WTC11 (cell line): ENCODE results near the gene ZFYVE28. TPM values are rescaled to one million over a fixed set of nuclear protein-coding genes. Genes with fewer than 3 reads are reported as not detected.

Experiments
- ATAC-seq: fragments of 200-7000 bp; cut with Tn5 transposase; 2 replicates; pipeline ENCODE4 v1.10.0; 2021; ENCODE audit warnings: mild to moderate bottlenecking, moderate library complexity
- CTCF ChIA-PET: fragments of 300-600 bp; sonication (Branson Sonifier 250); formaldehyde crosslinking; loops from one replicate; lab custom pipeline; 2021; ENCODE audit warnings: antibody characterized with exemption; lab: Charles Lee
- POLR2A ChIA-PET: fragments of 350-600 bp; sonication (Branson Sonifier 250); formaldehyde crosslinking; loops from one replicate; lab custom pipeline; 2021; ENCODE audit warnings: antibody characterized with exemption; lab: Charles Lee
- DNase-seq: peaks from one replicate; pipeline ENCODE4 v3.0.0; 2021; ENCODE audit warnings: low spot score
- H3K27ac Mint-ChIP-seq: 2 replicates; pipeline ENCODE4 v1.8.0; 2021; ENCODE audit warnings: mixed read lengths
- H3K27me3 Mint-ChIP-seq: 2 replicates; pipeline ENCODE4 v1.8.0; 2021; ENCODE audit warnings: low read depth, mild to moderate bottlenecking, moderate library complexity, mixed read lengths
- H3K36me3 Mint-ChIP-seq: 2 replicates; pipeline ENCODE4 v1.8.0; 2021; ENCODE audit warnings: mixed read lengths
- H3K4me1 Mint-ChIP-seq: 2 replicates; pipeline ENCODE4 v1.8.0; 2022; ENCODE audit warnings: mixed read lengths
- H3K4me3 Mint-ChIP-seq: 2 replicates; pipeline ENCODE4 v1.8.0; 2021; ENCODE audit warnings: mild to moderate bottlenecking, moderate library complexity, mixed read lengths
- H3K9me3 Mint-ChIP-seq: 2 replicates; pipeline ENCODE4 v1.8.0; 2021; ENCODE audit warnings: mixed read lengths
- AFF4 ChIP-seq: sonication (generic); formaldehyde crosslinking; IDR thresholded peaks from 2 replicates; pipeline ENCODE4 v1.8.1; 2023; ENCODE audit warnings: mild to moderate bottlenecking, missing genetic modification reagents, borderline replicate concordance
- ATF1 ChIP-seq: sonication (generic); formaldehyde crosslinking; IDR thresholded peaks from 2 replicates; pipeline ENCODE4 v1.8.1; 2023; ENCODE audit warnings: mild to moderate bottlenecking, moderate library complexity, missing genetic modification reagents
- CREM ChIP-seq: sonication (generic); formaldehyde crosslinking; IDR thresholded peaks from 2 replicates; pipeline ENCODE4 v1.8.1; 2022; ENCODE audit warnings: mild to moderate bottlenecking, missing genetic modification reagents, moderate library complexity
- ETV6 ChIP-seq: sonication (generic); formaldehyde crosslinking; IDR thresholded peaks from 2 replicates; pipeline ENCODE4 v1.8.1; 2022; ENCODE audit warnings: mild to moderate bottlenecking, missing genetic modification reagents
- FOXK1 ChIP-seq: sonication (generic); formaldehyde crosslinking; IDR thresholded peaks from 2 replicates; pipeline ENCODE4 v1.8.0; 2022; ENCODE audit warnings: mild to moderate bottlenecking, moderate library complexity, missing genetic modification reagents
- FOXP1 ChIP-seq: sonication (generic); formaldehyde crosslinking; IDR thresholded peaks from 2 replicates; pipeline ENCODE4 v1.8.0; 2022; ENCODE audit warnings: missing genetic modification reagents, mild to moderate bottlenecking, moderate library complexity, borderline replicate concordance
- MLX ChIP-seq: sonication (generic); formaldehyde crosslinking; IDR thresholded peaks from 2 replicates; pipeline ENCODE4 v1.8.1; 2023; ENCODE audit warnings: mild to moderate bottlenecking, missing genetic modification reagents, moderate library complexity
- MXD4 ChIP-seq: fragments of 250-450 bp; sonication (Bioruptor Pico); IDR thresholded peaks from 2 replicates; pipeline ENCODE4 v1.8.0; 2021; ENCODE audit warnings: mild to moderate bottlenecking, moderate library complexity, borderline replicate concordance
- MYBL2 ChIP-seq: sonication (generic); formaldehyde crosslinking; IDR thresholded peaks from 2 replicates; pipeline ENCODE4 v1.8.1; 2023; ENCODE audit warnings: mild to moderate bottlenecking, moderate library complexity, missing genetic modification reagents
- NR3C1 ChIP-seq: sonication (generic); formaldehyde crosslinking; conservative IDR thresholded peaks from 2 replicates; pipeline ENCODE4 v1.8.1; 2023; ENCODE audit warnings: low read depth, mild to moderate bottlenecking, missing genetic modification reagents
- PREB ChIP-seq: sonication (generic); formaldehyde crosslinking; IDR thresholded peaks from 2 replicates; pipeline ENCODE4 v1.8.1; 2022; ENCODE audit warnings: mild to moderate bottlenecking, missing genetic modification reagents, moderate library complexity, borderline replicate concordance
- RELA ChIP-seq: sonication (generic); formaldehyde crosslinking; IDR thresholded peaks from 2 replicates; pipeline ENCODE4 v1.8.1; 2022; ENCODE audit warnings: missing genetic modification reagents, mild to moderate bottlenecking, borderline replicate concordance
- STAT6 ChIP-seq: sonication (generic); formaldehyde crosslinking; conservative IDR thresholded peaks from 2 replicates; pipeline ENCODE4 v1.8.1; 2023; ENCODE audit warnings: mild to moderate bottlenecking, low read depth, missing genetic modification reagents, moderate library complexity
- USF1 ChIP-seq: sonication (generic); formaldehyde crosslinking; IDR thresholded peaks from 2 replicates; pipeline ENCODE4 v1.8.0; 2022; ENCODE audit warnings: mild to moderate bottlenecking, missing genetic modification reagents
- ZMAT4 ChIP-seq: fragments of 250-450 bp; sonication (Bioruptor Pico); IDR thresholded peaks from 2 replicates; pipeline ENCODE4 v1.9.0; 2021; ENCODE audit warnings: mild to moderate bottlenecking
- ZNF423 ChIP-seq: fragments of 250-450 bp; sonication (Bioruptor Pico); IDR thresholded peaks from 2 replicates; pipeline ENCODE4 v2.1.2; 2022; ENCODE audit warnings: mild to moderate bottlenecking, moderate library complexity
- total RNA-seq: library from RNA; stranded (reverse); gene quantifications from 3 replicates; pipeline ENCODE4 v1.2.3, GENCODE V29; 2021

The ZFYVE28 gene
- total RNA-seq, 1 experiment from 2014 or later: 7.8 TPM

- H3K9me3 Mint-ChIP-seq: peaks cover 30% of the 10 kb centered on the region
- no peak for DNase-seq
- no peak overlapping the region for H3K27ac Mint-ChIP-seq
- H3K36me3 Mint-ChIP-seq: peaks cover 14% of the 10 kb centered on the region
- H3K4me3 Mint-ChIP-seq: no peak overlapping the region
- TF ChIP-seq STAT6 (CRISPR knock-in tag) (no peak), ZMAT4 (CRISPR knock-in tag) (no peak), ATF1 (no peak)
- ChIA-PET CTCF (interaction anchor here (0.6 to 1.6 kb wide), 3 partner anchors 56 to 114 kb away, joined by 3 to 7 read pairs (median 3); partner anchors contain the start of genes CFAP99 and ZFYVE28), POLR2A (no interaction called here)
- H3K27me3 Mint-ChIP-seq: no peaks in the 10 kb centered on the region; the same call in 1 of the 2 replicates
- ATAC-seq: no peak
- H3K4me1 Mint-ChIP-seq: no peaks in the 10 kb centered on the region
Observed at GRCh38 chr4:2304877-2305561, 113.4 kb downstream of the ZFYVE28 start.

- Mint-ChIP-seq H3K9me3 (peaks cover 27% of the 10 kb centered on the region), H3K27ac (no peak overlapping the region), H3K27me3 (no peaks in the 10 kb centered on the region; the same call in 1 of the 2 replicates), H3K4me3 (no peak overlapping the region), H3K36me3 (peaks cover 14% of the 10 kb centered on the region), H3K4me1 (no peaks in the 10 kb centered on the region)
- ATAC-seq: no peak
- no peak for DNase-seq
- CTCF ChIA-PET: interaction anchor here (0.6 to 1.6 kb wide), 3 partner anchors 57 to 114 kb away, joined by 3 to 7 read pairs (median 3); partner anchors contain the start of genes CFAP99 and ZFYVE28
- TF ChIP-seq ETV6 (CRISPR knock-in tag): no peak
- no peak for TF ChIP-seq FOXP1 (CRISPR knock-in tag)
- TF ChIP-seq CREM (CRISPR knock-in tag): no peak
- no peak for TF ChIP-seq MLX (CRISPR knock-in tag)
- no peak for TF ChIP-seq FOXK1
- no peak for TF ChIP-seq ZNF423 (CRISPR knock-in tag)
- no peak for TF ChIP-seq USF1
- no peak for TF ChIP-seq NR3C1 (CRISPR knock-in tag)
- TF ChIP-seq PREB: no peak
- no peak for TF ChIP-seq RELA (CRISPR knock-in tag)
- POLR2A ChIA-PET: no interaction called here
Observed at GRCh38 chr4:2304321-2304876, 114.0 kb downstream of the ZFYVE28 start.

GRCh38 chr4:2303686-2304320 lies 114.6 kb downstream of the ZFYVE28 start:
- Mint-ChIP-seq H3K36me3 (peaks cover 14% of the 10 kb centered on the region), H3K4me1 (peaks cover 3% of the 10 kb centered on the region; the same call in 1 of the 2 replicates), H3K9me3 (peaks cover 21% of the 10 kb centered on the region)
- no peak for DNase-seq
- TF ChIP-seq MYBL2 (CRISPR knock-in tag): no peak
- no peak for TF ChIP-seq STAT6 (CRISPR knock-in tag)
- no peak for TF ChIP-seq MXD4 (CRISPR knock-in tag)
- no peak for TF ChIP-seq AFF4
- TF ChIP-seq, all 79 proteins: peak for 0
- H3K27me3 Mint-ChIP-seq: no peaks in the 10 kb centered on the region; the same call in 1 of the 2 replicates
- H3K27ac Mint-ChIP-seq: no peak overlapping the region
- ChIA-PET POLR2A (no interaction called here), CTCF (no interaction called here)
- H3K4me3 Mint-ChIP-seq: no peak overlapping the region
- ATAC-seq: no peak
